HL-60 (cell line): ENCODE measurements around the gene KANK4.

Experiments used
- POLR2AphosphoS5 ChIP-seq: IDR thresholded peaks from 2 replicates; pipeline ENCODE4 v1.6.1; 2012; ENCODE audit warnings: low read depth
- TF ChIP-seq, protein P1 (sequence below): IDR thresholded peaks from one replicate; pipeline ENCODE4 v1.5.1; 2011; ENCODE audit warnings: low read length, control low read depth, inconsistent platforms; ENCODE audit not compliant: insufficient read depth
- TF ChIP-seq, protein P2 (sequence below): IDR thresholded peaks from 2 replicates; pipeline ENCODE4 v1.6.1; 2012; ENCODE audit warnings: low read depth; ENCODE audit not compliant: insufficient replicate concordance

DNA sequence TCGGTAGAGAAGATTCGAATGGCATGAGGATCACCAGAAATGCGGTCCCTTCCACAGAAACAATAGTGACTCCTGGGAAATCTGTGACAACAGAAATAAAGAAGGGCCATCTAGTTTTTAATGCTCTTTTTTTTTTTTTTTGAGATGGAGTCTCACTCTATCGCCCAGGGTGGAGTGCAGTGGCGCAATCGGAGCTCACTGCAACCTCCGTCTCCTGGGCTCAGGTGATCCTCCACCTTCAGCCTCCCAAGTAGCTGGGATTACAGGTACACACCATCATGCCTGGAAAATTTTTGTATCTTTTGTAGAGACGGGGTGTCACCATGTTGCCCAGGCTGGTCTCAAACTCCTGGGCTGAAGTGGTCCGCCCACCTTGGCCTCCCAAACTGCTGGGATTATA is 80.7 kb downstream of the KANK4 start:
- TF ChIP-seq, protein P1, sequence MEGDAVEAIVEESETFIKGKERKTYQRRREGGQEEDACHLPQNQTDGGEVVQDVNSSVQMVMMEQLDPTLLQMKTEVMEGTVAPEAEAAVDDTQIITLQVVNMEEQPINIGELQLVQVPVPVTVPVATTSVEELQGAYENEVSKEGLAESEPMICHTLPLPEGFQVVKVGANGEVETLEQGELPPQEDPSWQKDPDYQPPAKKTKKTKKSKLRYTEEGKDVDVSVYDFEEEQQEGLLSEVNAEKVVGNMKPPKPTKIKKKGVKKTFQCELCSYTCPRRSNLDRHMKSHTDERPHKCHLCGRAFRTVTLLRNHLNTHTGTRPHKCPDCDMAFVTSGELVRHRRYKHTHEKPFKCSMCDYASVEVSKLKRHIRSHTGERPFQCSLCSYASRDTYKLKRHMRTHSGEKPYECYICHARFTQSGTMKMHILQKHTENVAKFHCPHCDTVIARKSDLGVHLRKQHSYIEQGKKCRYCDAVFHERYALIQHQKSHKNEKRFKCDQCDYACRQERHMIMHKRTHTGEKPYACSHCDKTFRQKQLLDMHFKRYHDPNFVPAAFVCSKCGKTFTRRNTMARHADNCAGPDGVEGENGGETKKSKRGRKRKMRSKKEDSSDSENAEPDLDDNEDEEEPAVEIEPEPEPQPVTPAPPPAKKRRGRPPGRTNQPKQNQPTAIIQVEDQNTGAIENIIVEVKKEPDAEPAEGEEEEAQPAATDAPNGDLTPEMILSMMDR = no peak
- no peak for TF ChIP-seq POLR2AphosphoS5
- TF ChIP-seq, protein P2, sequence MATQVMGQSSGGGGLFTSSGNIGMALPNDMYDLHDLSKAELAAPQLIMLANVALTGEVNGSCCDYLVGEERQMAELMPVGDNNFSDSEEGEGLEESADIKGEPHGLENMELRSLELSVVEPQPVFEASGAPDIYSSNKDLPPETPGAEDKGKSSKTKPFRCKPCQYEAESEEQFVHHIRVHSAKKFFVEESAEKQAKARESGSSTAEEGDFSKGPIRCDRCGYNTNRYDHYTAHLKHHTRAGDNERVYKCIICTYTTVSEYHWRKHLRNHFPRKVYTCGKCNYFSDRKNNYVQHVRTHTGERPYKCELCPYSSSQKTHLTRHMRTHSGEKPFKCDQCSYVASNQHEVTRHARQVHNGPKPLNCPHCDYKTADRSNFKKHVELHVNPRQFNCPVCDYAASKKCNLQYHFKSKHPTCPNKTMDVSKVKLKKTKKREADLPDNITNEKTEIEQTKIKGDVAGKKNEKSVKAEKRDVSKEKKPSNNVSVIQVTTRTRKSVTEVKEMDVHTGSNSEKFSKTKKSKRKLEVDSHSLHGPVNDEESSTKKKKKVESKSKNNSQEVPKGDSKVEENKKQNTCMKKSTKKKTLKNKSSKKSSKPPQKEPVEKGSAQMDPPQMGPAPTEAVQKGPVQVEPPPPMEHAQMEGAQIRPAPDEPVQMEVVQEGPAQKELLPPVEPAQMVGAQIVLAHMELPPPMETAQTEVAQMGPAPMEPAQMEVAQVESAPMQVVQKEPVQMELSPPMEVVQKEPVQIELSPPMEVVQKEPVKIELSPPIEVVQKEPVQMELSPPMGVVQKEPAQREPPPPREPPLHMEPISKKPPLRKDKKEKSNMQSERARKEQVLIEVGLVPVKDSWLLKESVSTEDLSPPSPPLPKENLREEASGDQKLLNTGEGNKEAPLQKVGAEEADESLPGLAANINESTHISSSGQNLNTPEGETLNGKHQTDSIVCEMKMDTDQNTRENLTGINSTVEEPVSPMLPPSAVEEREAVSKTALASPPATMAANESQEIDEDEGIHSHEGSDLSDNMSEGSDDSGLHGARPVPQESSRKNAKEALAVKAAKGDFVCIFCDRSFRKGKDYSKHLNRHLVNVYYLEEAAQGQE = no peak
